Measurements from ENCODE around the gene BCLAF3. TPM values are rescaled to one million over a fixed set of nuclear protein-coding genes. Genes with fewer than 3 reads are reported as not detected.

The BCLAF3 gene
- total and polyA plus RNA-seq, 4 donors, result 4.3 to 22.0 (median 11.1) TPM

DNA sequence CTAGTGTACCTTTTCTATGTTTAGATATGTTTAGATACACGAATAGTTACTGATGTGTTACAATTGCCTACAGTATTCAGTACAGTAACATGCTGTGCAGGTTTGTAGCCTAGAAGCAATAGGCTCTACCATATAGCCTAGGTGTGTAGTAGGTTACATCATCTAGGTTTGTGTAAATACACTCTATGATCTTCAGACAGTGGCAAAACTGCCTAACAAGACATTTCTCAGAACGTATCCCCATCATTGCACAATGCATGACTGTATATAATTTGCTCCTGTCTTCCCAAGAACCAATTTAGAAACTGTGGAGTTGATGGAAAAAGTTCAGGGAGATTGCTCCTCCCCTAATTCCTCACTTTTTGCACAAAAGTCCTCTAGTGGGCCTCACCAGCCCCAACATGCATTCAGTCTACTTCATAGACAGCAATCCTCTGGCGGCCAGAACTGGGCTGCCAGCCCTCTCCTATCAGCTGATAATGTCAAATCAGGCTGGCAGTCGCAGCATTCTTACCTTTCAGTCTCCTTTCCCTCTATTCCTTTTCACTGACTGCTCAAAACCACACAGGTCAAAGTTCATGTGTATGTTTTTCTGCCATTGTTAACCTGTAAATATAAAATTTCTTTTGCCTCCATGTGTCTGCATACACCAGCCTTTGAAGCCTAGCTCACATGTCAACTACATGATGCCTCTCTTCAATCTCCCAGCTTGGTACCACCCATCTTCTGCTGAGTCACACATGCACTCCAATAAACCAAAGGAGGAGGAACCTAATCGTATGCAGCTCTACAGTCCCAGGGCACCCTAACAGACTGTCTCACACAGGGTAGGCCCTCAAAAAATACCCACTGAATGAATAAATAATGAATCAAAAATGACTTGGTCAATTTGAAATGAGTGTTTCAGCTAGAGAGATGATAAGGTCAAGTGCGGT lies 32.0 kb downstream of the BCLAF3 start:
- Histone ChIP-seq H3K9me3 (ENCODE audit: control insufficient read depth, low read length) (no peaks in the 10 kb centered on the region), H3K4me3 (ENCODE audit: low read length in 2 of 2) (no peak overlapping the region), H3K27me3 (ENCODE audit: control insufficient read depth in 1 of 2, insufficient read depth in 2 of 2, low read length in 1 of 2) (no peaks in the 10 kb centered on the region), H3K27ac (ENCODE audit: low read depth in 1 of 2, low read length in 2 of 2) (no peak overlapping the region), H3K4me1 (ENCODE audit: control insufficient read depth in 1 of 2, insufficient read depth in 2 of 2, low read length in 2 of 2) (no peaks in the 10 kb centered on the region), H3K36me3 (ENCODE audit: control insufficient read depth in 1 of 2, insufficient read depth in 2 of 2, low read length in 1 of 2) (no peaks in the 10 kb centered on the region)
- intact Hi-C loops (cut with DNase I), result no loop called here
- DNase-seq, result no peak
- ATAC-seq (ENCODE audit: low FRiP score), result no peak
- 75 to 91% methylated on average over 6 of the region's 6 CpGs for WGBS, 2 donors

DNA sequence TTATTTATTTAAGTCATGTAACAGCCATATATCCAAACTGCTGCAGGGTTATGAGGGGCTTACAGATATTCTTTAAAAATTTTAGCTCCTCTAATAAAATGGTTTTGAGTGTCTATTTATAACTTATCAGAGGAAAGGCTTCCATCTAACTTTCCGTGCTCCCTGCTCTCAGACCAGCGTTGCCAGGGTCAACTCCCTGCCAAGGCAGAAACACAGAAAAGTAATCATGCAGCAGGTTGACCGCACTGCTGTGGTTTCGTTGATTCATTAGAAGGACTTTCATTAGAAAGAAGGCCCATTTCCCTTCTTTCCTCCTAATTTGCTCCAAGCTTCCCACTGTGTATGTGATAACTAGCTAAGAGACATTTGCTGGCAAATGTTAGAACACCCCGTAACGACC lies 33.9 kb downstream of the BCLAF3 start:
- peaks cover 0 to 2% of the 10 kb centered on the region in 2 donors for H3K36me3 ChIP-seq (ENCODE audit: control insufficient read depth in 1 of 2, insufficient read depth in 2 of 2, low read length in 1 of 2)
- no peak overlapping the region for H3K27ac ChIP-seq (ENCODE audit: low read depth in 1 of 2, low read length in 2 of 2)
- H3K4me1 ChIP-seq (ENCODE audit: control insufficient read depth in 1 of 2, insufficient read depth in 2 of 2, low read length in 2 of 2), result no peaks in the 10 kb centered on the region
- no peak for DNase-seq
- ATAC-seq (ENCODE audit: low FRiP score), result no peak
- intact Hi-C loops (cut with DNase I), result no loop called here
- H3K9me3 ChIP-seq (ENCODE audit: control insufficient read depth, low read length), result no peaks in the 10 kb centered on the region
- 30 to 42% methylated on average over 6 of the region's 6 CpGs for WGBS, 2 donors
- no peak overlapping the region for H3K4me3 ChIP-seq (ENCODE audit: low read length in 2 of 2)
- H3K27me3 ChIP-seq (ENCODE audit: control insufficient read depth in 1 of 2, insufficient read depth in 2 of 2, low read length in 1 of 2), result no peaks in the 10 kb centered on the region

DNA sequence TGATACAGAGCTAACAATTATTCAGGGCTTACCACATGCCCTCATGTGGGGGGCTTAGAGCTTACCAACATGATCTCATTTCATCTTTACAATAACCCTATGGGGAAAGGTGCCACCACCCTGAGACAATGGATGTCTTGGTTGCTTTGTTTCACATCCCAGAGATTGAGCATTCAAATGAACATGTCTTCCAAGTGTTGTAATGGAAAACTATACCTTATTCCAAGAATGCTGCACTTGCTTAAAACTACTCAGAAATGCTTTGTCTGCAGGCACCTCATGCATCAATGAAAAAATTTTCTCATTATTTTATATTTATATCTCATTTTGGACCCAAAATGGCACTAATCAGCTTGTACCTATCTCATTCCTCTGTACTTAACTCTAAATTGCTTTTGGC lies 34.6 kb downstream of the BCLAF3 start:
- intact Hi-C loops (cut with DNase I), result no loop called here
- DNase-seq, result no peak

DNA sequence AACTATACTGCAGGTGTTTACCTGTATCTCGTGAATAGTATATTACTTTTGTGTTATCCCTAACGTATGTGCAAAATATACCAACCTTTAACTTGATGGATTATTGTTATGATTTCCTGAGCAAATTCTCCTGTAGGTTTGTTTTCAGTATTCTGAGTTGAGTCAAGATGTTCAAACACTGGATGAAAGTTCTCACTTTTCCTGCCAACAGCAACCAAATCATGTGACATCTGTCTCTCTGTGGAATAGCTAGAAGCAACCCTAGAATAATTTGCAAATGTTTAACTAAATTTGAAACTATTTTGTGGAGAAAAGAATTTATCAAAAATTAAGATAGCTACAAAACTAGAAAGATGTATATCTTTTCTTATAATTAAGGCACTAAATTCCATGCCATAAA lies 35.6 kb downstream of the BCLAF3 start:
- DNase-seq, result no peak
- Histone ChIP-seq H3K4me3 (ENCODE audit: low read length in 2 of 2) (no peak overlapping the region), H3K27me3 (ENCODE audit: control insufficient read depth in 1 of 2, insufficient read depth in 2 of 2, low read length in 1 of 2) (no peaks in the 10 kb centered on the region), H3K9me3 (ENCODE audit: control insufficient read depth, low read length) (no peaks in the 10 kb centered on the region), H3K27ac (ENCODE audit: low read depth in 1 of 2, low read length in 2 of 2) (no peak overlapping the region), H3K36me3 (ENCODE audit: control insufficient read depth in 1 of 2, insufficient read depth in 2 of 2, low read length in 1 of 2) (peaks cover 0 to 2% of the 10 kb centered on the region in 2 donors), H3K4me1 (ENCODE audit: control insufficient read depth in 1 of 2, insufficient read depth in 2 of 2, low read length in 2 of 2) (no peaks in the 10 kb centered on the region)
- intact Hi-C loops (cut with DNase I), result no loop called here
- 30 to 45% methylated on average over 2 of the region's 2 CpGs for WGBS, 2 donors
- no peak for ATAC-seq (ENCODE audit: low FRiP score)

More for the DNA sequence above, 34.6 kb downstream of the BCLAF3 start:
- Histone ChIP-seq H3K4me3 (ENCODE audit: low read length in 2 of 2) (no peak overlapping the region), H3K9me3 (ENCODE audit: control insufficient read depth, low read length) (no peaks in the 10 kb centered on the region), H3K36me3 (ENCODE audit: control insufficient read depth in 1 of 2, insufficient read depth in 2 of 2, low read length in 1 of 2) (peaks cover 0 to 2% of the 10 kb centered on the region in 2 donors), H3K4me1 (ENCODE audit: control insufficient read depth in 1 of 2, insufficient read depth in 2 of 2, low read length in 2 of 2) (no peaks in the 10 kb centered on the region), H3K27ac (ENCODE audit: low read depth in 1 of 2, low read length in 2 of 2) (no peak overlapping the region), H3K27me3 (ENCODE audit: control insufficient read depth in 1 of 2, insufficient read depth in 2 of 2, low read length in 1 of 2) (no peaks in the 10 kb centered on the region)
- ATAC-seq (ENCODE audit: low FRiP score), result no peak

DNA sequence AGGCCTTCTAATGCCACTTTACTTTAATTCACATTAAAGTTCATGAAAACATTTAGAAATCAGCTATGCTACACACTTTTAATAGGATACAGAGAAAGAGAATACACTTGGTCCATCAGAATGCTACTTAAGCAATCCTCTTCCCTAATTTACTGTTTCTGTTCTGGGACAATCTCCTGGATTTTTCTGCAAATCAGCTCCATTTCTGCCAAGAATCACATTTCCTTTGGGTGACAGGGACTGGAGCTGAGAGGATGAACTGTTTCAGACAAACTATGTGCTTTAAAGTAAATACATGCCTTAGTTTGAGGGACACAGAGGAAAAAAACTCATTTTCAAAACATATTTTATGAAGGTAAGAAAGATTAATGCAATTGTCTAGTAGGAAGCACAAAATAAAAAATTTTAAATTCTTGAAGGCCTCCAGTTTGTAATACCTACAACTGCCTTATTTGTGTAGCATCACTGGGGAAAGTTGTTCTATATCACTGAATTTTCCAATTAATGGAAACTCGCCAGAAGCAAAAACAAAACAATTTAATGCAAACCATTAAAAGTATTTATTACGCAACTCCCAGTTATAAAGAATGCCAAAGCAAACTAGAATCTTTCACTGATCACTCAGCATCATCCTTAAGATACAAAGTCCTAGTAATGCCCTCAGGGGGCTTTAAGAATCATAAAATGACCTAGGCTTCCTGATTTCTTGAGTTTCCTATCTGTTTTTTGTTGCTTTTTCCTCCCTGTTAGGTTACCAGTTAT lies 36.3 kb downstream of the BCLAF3 start:
- Histone ChIP-seq H3K27ac (ENCODE audit: low read depth in 1 of 2, low read length in 2 of 2) (no peak overlapping the region), H3K36me3 (ENCODE audit: control insufficient read depth in 1 of 2, insufficient read depth in 2 of 2, low read length in 1 of 2) (peaks cover 0 to 2% of the 10 kb centered on the region in 2 donors), H3K9me3 (ENCODE audit: control insufficient read depth, low read length) (no peaks in the 10 kb centered on the region), H3K27me3 (ENCODE audit: control insufficient read depth in 1 of 2, insufficient read depth in 2 of 2, low read length in 1 of 2) (no peaks in the 10 kb centered on the region), H3K4me1 (ENCODE audit: control insufficient read depth in 1 of 2, insufficient read depth in 2 of 2, low read length in 2 of 2) (no peaks in the 10 kb centered on the region), H3K4me3 (ENCODE audit: low read length in 2 of 2) (no peak overlapping the region)
- ATAC-seq (ENCODE audit: low FRiP score) (no peak), DNase-seq (no peak)
- WGBS, 2 donors, result 77 to 87% methylated on average over 2 of the region's 2 CpGs
- intact Hi-C loops (cut with DNase I), result no loop called here

DNA sequence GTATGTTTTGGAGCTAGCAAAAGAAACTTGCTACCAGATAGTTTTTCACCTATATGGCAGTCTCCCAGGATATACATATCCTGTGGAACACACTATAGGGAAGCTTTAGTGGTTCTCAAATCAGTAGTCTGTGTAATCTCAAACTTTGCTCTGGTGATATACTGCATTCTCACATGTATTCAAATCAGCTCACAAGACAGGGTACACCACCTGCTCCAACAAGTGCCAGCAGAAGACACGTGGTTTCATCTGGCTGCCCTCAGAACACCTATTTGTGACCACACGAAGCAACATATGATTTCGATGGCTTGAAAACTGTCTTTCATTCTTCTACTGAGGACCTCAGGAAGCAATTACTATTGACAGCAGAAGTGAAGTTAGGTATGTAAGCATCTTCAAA lies 37.7 kb downstream of the BCLAF3 start:
- no peaks in the 10 kb centered on the region for H3K4me1 ChIP-seq (ENCODE audit: control insufficient read depth in 1 of 2, insufficient read depth in 2 of 2, low read length in 2 of 2)
- no peak overlapping the region for H3K4me3 ChIP-seq (ENCODE audit: low read length in 2 of 2)
- 80 to 97% methylated on average over 3 of the region's 3 CpGs for WGBS, 2 donors
- H3K36me3 ChIP-seq (ENCODE audit: control insufficient read depth in 1 of 2, insufficient read depth in 2 of 2, low read length in 1 of 2), result peaks cover 0 to 2% of the 10 kb centered on the region in 2 donors
- no peaks in the 10 kb centered on the region for H3K27me3 ChIP-seq (ENCODE audit: control insufficient read depth in 1 of 2, insufficient read depth in 2 of 2, low read length in 1 of 2)
- no peaks in the 10 kb centered on the region for H3K9me3 ChIP-seq (ENCODE audit: control insufficient read depth, low read length)
- intact Hi-C loops (cut with DNase I), result no loop called here
- ATAC-seq (ENCODE audit: low FRiP score) (no peak), DNase-seq (no peak)
- H3K27ac ChIP-seq (ENCODE audit: low read depth in 1 of 2, low read length in 2 of 2), result no peak overlapping the region

DNA sequence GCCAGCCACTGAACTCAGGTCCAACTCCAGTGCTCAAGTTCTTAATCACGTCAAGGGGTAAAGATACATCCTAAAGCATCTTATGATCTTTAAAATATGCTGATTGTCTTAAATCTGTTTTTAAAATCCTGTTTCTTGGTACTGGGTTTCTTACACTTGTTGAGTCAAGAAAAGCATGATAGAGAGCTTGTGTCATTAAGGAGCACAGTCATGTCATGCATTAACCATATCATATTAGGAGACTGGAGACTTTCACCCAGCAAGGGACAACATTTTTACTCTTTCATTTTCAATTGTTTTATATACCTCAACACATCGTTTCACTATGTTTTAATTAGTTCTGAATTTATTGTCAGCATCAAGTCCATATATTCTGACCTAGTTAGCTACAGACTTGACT lies 41.5 kb downstream of the BCLAF3 start:
- intact Hi-C loops (cut with DNase I), result no loop called here
- Histone ChIP-seq H3K36me3 (ENCODE audit: control insufficient read depth in 1 of 2, insufficient read depth in 2 of 2, low read length in 1 of 2) (peaks cover 0 to 2% of the 10 kb centered on the region in 2 donors), H3K9me3 (ENCODE audit: control insufficient read depth, low read length) (no peaks in the 10 kb centered on the region), H3K27me3 (ENCODE audit: control insufficient read depth in 1 of 2, insufficient read depth in 2 of 2, low read length in 1 of 2) (no peaks in the 10 kb centered on the region), H3K4me3 (ENCODE audit: low read length in 2 of 2) (no peak overlapping the region), H3K27ac (ENCODE audit: low read depth in 1 of 2, low read length in 2 of 2) (no peak overlapping the region), H3K4me1 (ENCODE audit: control insufficient read depth in 1 of 2, insufficient read depth in 2 of 2, low read length in 2 of 2) (no peaks in the 10 kb centered on the region)
- ATAC-seq (ENCODE audit: low FRiP score), result no peak
- DNase-seq, result no peak
- WGBS, 2 donors, result 73 to 93% methylated on average over 2 of the region's 2 CpGs

DNA sequence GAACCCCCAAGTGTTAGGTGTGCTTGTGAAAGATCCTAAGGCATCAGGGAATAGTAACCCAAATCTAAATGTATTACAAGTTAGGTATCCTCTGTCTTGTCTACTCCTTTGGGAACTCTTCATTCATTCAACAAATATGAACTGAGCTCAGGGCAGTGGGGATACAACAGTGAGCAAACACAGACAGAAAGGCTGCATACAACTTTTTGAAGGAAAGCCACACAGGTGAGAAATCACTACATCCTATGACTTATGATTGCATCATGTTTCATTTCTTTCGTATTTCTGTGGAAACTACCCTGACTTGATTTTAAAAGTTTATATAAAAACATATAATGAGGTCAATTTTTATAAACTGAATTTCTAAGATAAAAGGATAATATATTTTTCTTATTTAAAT lies 43.2 kb downstream of the BCLAF3 start:
- intact Hi-C loops (cut with DNase I), result no loop called here
- no peak overlapping the region for H3K27ac ChIP-seq (ENCODE audit: low read depth in 1 of 2, low read length in 2 of 2)
- no peaks in the 10 kb centered on the region for H3K27me3 ChIP-seq (ENCODE audit: control insufficient read depth in 1 of 2, insufficient read depth in 2 of 2, low read length in 1 of 2)
- H3K36me3 ChIP-seq (ENCODE audit: control insufficient read depth in 1 of 2, insufficient read depth in 2 of 2, low read length in 1 of 2), result no peaks in the 10 kb centered on the region
- no peaks in the 10 kb centered on the region for H3K4me1 ChIP-seq (ENCODE audit: control insufficient read depth in 1 of 2, insufficient read depth in 2 of 2, low read length in 2 of 2)
- DNase-seq (no peak), ATAC-seq (ENCODE audit: low FRiP score) (no peak)
- no peak overlapping the region for H3K4me3 ChIP-seq (ENCODE audit: low read length in 2 of 2)
- H3K9me3 ChIP-seq (ENCODE audit: control insufficient read depth, low read length), result no peaks in the 10 kb centered on the region
- WGBS, 2 donors, result 84 to 98% methylated on average over 1 of the region's 1 CpG
